Transverse colon (tissue), 4 donors: ENCODE measurements around the gene ST8SIA1. TPM values are rescaled to one million over a fixed set of nuclear protein-coding genes. Genes with fewer than 3 reads are reported as not detected.

ENCODE experiments used
- DNase-seq: peaks from one replicate; pipeline ENCODE4 v3.0.0-alpha.2; 2019
- H3K27ac ChIP-seq, 4 donors: fragments of 200-600 bp; sonication (generic); 2 replicates each; pipeline ENCODE4 v1.5.1; 2016 to 2018; ENCODE audit warnings: inconsistent platforms in 4 of 4
- H3K27me3 ChIP-seq: fragments of 200-600 bp; sonication (generic); 2 replicates; pipeline ENCODE4 v1.5.1; 2017; ENCODE audit warnings: inconsistent platforms
- H3K36me3 ChIP-seq, 4 donors: fragments of 200-600 bp; sonication (generic); 2 replicates each; pipeline ENCODE4 v1.5.1; 2017 to 2019; ENCODE audit warnings: inconsistent platforms in 4 of 4
- H3K4me1 ChIP-seq, 4 donors: fragments of 200-600 bp; sonication (generic); 2 replicates each; pipeline ENCODE4 v1.5.1; 2017 to 2020; ENCODE audit warnings: inconsistent platforms in 4 of 4
- H3K4me3 ChIP-seq, 4 donors: fragments of 200-600 bp; sonication (generic); 1 replicate in 1 of 4; 2 replicates in 3 of 4; pipeline versions ENCODE4 v1.5.1 to v1.6.1; 2017 to 2019; ENCODE audit warnings: inconsistent platforms in 4 of 4
- H3K9me3 ChIP-seq, 2 donors: fragments of 200-600 bp; sonication (generic); 2 replicates each; pipeline ENCODE4 v1.5.1; 2017 to 2019; ENCODE audit warnings: inconsistent platforms in 2 of 2
- EP300 ChIP-seq: sonication (generic); formaldehyde crosslinking; IDR thresholded peaks from one replicate; pipeline ENCODE4 v1.6.1; 2017; ENCODE audit warnings: antibody characterized with exemption, low read depth
- POLR2A ChIP-seq: fragments of 450-650 bp; IDR thresholded peaks from one replicate; pipeline ENCODE4 v1.6.1; 2016; ENCODE audit warnings: antibody characterized with exemption, mild to moderate bottlenecking, moderate library complexity
- POLR2AphosphoS5 ChIP-seq, 3 donors: sonication (generic); formaldehyde crosslinking; IDR thresholded peaks; one replicate each; pipeline ENCODE4 v1.6.1; 2016; ENCODE audit warnings: antibody characterized with exemption in 3 of 3
- WGBS, 2 donors: methylation state at CpG; one replicate each; pipeline ENCODE4 v1.1.5; 2018; ENCODE audit warnings: low coverage in 1 of 2; 5-methylcytosine and 5-hydroxymethylcytosine counted together
- in situ Hi-C, 4 donors: fragments of 200-750 bp; cut with MboI; loops; one replicate each; pipeline versions ENCODE4 v1.15.0 to v1.15.1; 2017; ENCODE audit warnings: low sequenced_read_pairs in 3 of 4, low pct_ligation_motif_present in 1 of 4, low pct_unique_long_range_greater_than_20kb in 1 of 4
- intact Hi-C: fragments of 100-400 bp; cut with DNase I; formaldehyde crosslinking; loops from one replicate; pipeline ENCODE4 v1.15.1; 2023; ENCODE audit warnings: low total_unique reads
- total RNA-seq, 4 donors: library from RNA; depleted of rRNA; stranded (reverse); fragments of >200 nt; gene quantifications; one replicate each; pipeline ENCODE4 v1.1.0, GENCODE V29; 2016
- TF ChIP-seq, protein P1 (sequence below), 5 experiments: fragments of 200-600 bp in 3 of 5; fragments of 450-650 bp in 2 of 5; sonication (generic) in 3 of 5; IDR thresholded peaks; 1 replicate in 2 of 5; 2 replicates in 3 of 5; pipeline ENCODE4 v1.5.1; 2016 to 2017; ENCODE audit warnings: antibody characterized with exemption in 5 of 5, inconsistent platforms in 3 of 5, mild to moderate bottlenecking in 2 of 5, moderate library complexity in 1 of 5

ST8SIA1 gene
- total RNA-seq, 4 donors from 2014 or later = 1.4 to 4.5 (median 3.9) TPM

DNA sequence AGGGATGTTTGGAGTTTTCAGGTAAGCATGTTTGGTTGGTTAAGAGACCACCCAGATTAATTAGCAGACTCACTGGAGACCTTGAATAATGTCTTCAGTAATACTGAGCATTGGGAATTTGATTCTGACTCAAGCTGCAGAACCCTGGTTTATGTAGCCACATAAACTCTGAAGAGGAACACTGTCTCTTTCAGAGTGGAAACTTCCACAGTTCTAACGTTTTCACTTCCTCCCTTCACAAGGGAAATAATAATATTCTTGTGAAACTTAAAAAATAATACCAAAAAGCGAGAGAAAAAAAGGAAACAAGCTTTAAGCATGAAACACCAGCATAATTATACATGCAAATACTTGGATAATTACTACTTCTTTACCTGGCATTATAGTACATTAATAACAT is 40.0 kb upstream of the ST8SIA1 start:
- Histone ChIP-seq H3K36me3 (no peaks in the 10 kb centered on the region), H3K27me3 (no peaks in the 10 kb centered on the region), H3K4me1 (no peaks in the 10 kb centered on the region), H3K27ac (no peak overlapping the region), H3K9me3 (no peaks in the 10 kb centered on the region), H3K4me3 (no peak overlapping the region)
- no peak for DNase-seq
- no peak for TF ChIP-seq EP300
- in situ Hi-C loops = no loop called here
- intact Hi-C loops = no loop called here
- 44 to 68% methylated on average over 2 of the region's 2 CpGs for WGBS, 2 donors

DNA sequence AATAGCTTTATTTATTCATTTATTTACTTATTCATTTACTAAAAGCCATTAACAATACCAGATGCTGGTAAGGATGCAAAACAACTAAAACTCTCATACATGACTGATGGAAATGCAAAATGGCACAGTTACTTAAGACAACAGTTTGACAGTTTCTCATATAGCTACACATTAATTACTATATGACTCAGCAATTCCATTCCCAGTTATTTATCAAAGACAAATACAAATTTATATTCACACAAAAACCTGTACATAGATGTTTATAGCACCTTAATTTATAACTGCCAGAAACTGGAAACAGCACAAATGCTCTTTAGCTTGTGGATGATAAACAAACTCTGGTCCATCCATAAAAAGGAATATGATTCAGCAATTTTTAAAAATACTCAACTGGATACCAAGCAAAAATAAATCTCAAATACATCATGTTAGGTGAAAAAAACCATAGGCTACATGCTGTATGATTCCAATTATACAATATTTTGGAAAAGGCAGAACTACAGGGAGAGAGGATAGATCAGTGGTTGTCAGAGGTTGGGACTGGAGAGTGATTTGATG is 37.9 kb upstream of the ST8SIA1 start:
- Histone ChIP-seq H3K4me3 (no peak overlapping the region), H3K27me3 (no peaks in the 10 kb centered on the region), H3K36me3 (no peaks in the 10 kb centered on the region), H3K9me3 (no peaks in the 10 kb centered on the region), H3K4me1 (no peaks in the 10 kb centered on the region), H3K27ac (no peak overlapping the region)
- no peak for DNase-seq
- intact Hi-C loops = no loop called here
- TF ChIP-seq POLR2A = no peak
- TF ChIP-seq EP300 = no peak
- TF ChIP-seq POLR2AphosphoS5 (IDR thresholded peaks at IDR 0.05) = no peak
- TF ChIP-seq, protein P1, sequence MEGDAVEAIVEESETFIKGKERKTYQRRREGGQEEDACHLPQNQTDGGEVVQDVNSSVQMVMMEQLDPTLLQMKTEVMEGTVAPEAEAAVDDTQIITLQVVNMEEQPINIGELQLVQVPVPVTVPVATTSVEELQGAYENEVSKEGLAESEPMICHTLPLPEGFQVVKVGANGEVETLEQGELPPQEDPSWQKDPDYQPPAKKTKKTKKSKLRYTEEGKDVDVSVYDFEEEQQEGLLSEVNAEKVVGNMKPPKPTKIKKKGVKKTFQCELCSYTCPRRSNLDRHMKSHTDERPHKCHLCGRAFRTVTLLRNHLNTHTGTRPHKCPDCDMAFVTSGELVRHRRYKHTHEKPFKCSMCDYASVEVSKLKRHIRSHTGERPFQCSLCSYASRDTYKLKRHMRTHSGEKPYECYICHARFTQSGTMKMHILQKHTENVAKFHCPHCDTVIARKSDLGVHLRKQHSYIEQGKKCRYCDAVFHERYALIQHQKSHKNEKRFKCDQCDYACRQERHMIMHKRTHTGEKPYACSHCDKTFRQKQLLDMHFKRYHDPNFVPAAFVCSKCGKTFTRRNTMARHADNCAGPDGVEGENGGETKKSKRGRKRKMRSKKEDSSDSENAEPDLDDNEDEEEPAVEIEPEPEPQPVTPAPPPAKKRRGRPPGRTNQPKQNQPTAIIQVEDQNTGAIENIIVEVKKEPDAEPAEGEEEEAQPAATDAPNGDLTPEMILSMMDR (IDR thresholded peaks at IDR 0.05) = no peak
- in situ Hi-C loops = no loop called here

DNA sequence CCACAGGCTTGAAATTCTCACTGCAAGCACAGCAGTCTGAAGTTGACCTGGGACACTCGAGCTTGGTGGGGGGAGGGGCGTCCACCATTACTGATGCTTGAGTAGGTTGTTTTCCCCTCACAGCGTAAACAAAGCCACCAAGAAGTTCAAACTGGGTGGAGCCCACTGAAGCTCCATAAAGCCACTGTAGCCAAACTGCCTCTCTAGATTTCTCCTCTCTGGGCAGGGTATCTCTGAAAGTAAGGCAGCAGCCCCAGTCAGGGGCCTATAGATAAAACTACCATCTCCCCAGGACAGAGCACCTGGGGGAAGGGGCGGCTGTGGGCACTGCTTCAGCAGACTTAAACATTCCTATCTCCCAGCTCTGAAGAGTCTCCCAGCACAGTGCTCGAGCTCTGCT is 31.7 kb upstream of the ST8SIA1 start:
- no peaks in the 10 kb centered on the region for H3K27me3 ChIP-seq
- in situ Hi-C loops (no loop called here), intact Hi-C loops (no loop called here)
- no peak overlapping the region for H3K27ac ChIP-seq
- DNase-seq = no peak
- no peaks in the 10 kb centered on the region for H3K36me3 ChIP-seq
- H3K4me3 ChIP-seq = no peak overlapping the region
- no peaks in the 10 kb centered on the region for H3K9me3 ChIP-seq
- WGBS, 2 donors = 71% methylated on average over 5 of the region's 5 CpGs; no CpG with 5 or more reads in 1 of the 2 donors
- TF ChIP-seq POLR2AphosphoS5 (IDR thresholded peaks at IDR 0.05) (no peak), EP300 (no peak)
- no peaks in the 10 kb centered on the region for H3K4me1 ChIP-seq

DNA sequence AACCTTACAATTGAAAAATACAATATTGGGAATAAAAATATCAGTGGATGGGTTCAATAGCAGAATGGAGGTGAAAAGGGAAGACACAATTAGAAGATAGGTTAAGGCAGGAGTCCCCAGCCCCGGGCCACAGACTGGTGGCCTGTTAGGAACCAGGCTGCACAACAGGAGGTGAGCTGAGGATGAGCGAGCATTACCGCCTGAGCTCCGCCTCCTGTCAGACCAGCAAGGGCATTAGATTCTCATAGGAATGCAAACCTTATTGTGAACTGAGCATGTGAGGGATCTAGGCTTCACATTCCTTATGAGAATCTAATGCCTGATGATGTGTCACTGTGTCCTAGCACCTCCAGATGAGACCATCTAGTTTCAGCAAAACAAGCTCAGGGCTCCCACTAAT is 27.3 kb upstream of the ST8SIA1 start:
- Histone ChIP-seq H3K9me3 (no peaks in the 10 kb centered on the region), H3K27me3 (no peaks in the 10 kb centered on the region), H3K4me3 (no peak overlapping the region), H3K36me3 (no peaks in the 10 kb centered on the region), H3K27ac (no peak overlapping the region), H3K4me1 (no peaks in the 10 kb centered on the region)
- TF ChIP-seq POLR2A (no peak), POLR2AphosphoS5 (IDR thresholded peaks at IDR 0.05) (no peak), EP300 (no peak)
- TF ChIP-seq, protein P1 (IDR thresholded peaks at IDR 0.05) = no peak
- DNase-seq = no peak
- WGBS, 2 donors = 80 to 90% methylated on average over 3 to 4 of the region's 4 CpGs
- intact Hi-C loops (no loop called here), in situ Hi-C loops (no loop called here)

DNA sequence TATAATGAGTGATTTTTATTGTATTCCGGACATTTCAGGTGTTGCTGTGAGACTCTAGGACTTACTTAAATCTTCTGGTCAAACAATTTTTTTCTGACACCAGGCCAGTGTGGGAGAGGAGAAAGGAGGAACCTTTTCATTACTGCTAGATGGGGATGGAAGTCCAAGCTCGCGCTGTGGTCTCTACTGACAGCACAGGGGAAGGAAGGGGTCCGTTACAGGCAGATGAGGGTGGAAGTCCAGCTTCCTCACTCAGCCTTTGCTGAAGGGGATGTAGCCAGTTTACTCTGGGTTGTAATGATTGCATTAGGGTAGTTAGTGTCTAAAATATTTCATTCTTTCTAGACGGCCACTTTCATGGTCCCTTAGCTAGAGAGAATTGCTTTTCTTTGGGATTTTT is 26.3 kb upstream of the ST8SIA1 start:
- WGBS, 2 donors = 63 to 79% methylated on average over 2 to 5 of the region's 5 CpGs
- Histone ChIP-seq H3K9me3 (no peaks in the 10 kb centered on the region), H3K36me3 (no peaks in the 10 kb centered on the region), H3K4me3 (no peak overlapping the region), H3K27ac (no peak overlapping the region), H3K4me1 (no peaks in the 10 kb centered on the region), H3K27me3 (no peaks in the 10 kb centered on the region)
- in situ Hi-C loops (no loop called here), intact Hi-C loops (no loop called here)
- TF ChIP-seq POLR2A (no peak), POLR2AphosphoS5 (IDR thresholded peaks at IDR 0.05) (no peak), EP300 (no peak)
- TF ChIP-seq, protein P1 (IDR thresholded peaks at IDR 0.05) = no peak
- DNase-seq = no peak
